Left forelimb (tissue), 1 donor: ENCODE results near the gene FSHB.
"Not testable (repeated sequence)": the region's sequence is repeated elsewhere in the genome, so short reads cannot be mapped to it uniquely, and the experiment has no call there.

ENCODE experiments used
- DNase-seq: peaks from one replicate; pipeline ENCODE4 v3.0.0-alpha.2; 2018; ENCODE audit warnings: low spot score

FSHB gene

GRCh38 chr11:30268638-30269037 is 37.8 kb downstream of the FSHB start:
- not testable (repeated sequence) for DNase-seq

- no peak for DNase-seq
Measured at GRCh38 chr11:30270671-30271070, 39.9 kb downstream of the FSHB start.

- DNase-seq: no peak
Measured at GRCh38 chr11:30277176-30277575, 46.4 kb downstream of the FSHB start.

GRCh38 chr11:30279796-30280195 is 49.0 kb downstream of the FSHB start:
- DNase-seq: no peak

- no peak for DNase-seq
Measured at GRCh38 chr11:30281476-30282288, 50.9 kb downstream of the FSHB start.

GRCh38 chr11:30282289-30282631 is 51.4 kb downstream of the FSHB start:
- no peak for DNase-seq
